Natural killer cell (primary cell): ENCODE measurements around the gene PDE6B. TPM values are rescaled to one million over a fixed set of nuclear protein-coding genes. Genes with fewer than 3 reads are reported as not detected.

Experiments used
- ATAC-seq, 3 donors: fragments of 150-1000 bp in 2 of 3; fragments of 200-7000 bp in 1 of 3; cut with Tn5 transposase; 1 replicate in 1 of 3; 2 replicates in 2 of 3; pipeline ENCODE4 v1.10.0; 2021; ENCODE audit warnings: mild to moderate bottlenecking in 2 of 3, moderate library complexity in 2 of 3
- DNase-seq, 2 donors: peaks; one replicate each; pipeline versions ENCODE4 v3.0.0 to v3.0.0-alpha.2; 2013 to 2021; ENCODE audit warnings: mixed read lengths in 1 of 2
- H3K27ac ChIP-seq: one replicate; pipeline ENCODE4 v1.5.1; 2013; ENCODE audit warnings: mild to moderate bottlenecking, low read length
- H3K27me3 ChIP-seq: one replicate; pipeline ENCODE4 v1.6.1; 2013; ENCODE audit warnings: low read length; ENCODE audit not compliant: control insufficient read depth, insufficient read depth
- H3K36me3 ChIP-seq: one replicate; pipeline ENCODE4 v1.6.1; 2013; ENCODE audit warnings: low read length; ENCODE audit not compliant: control insufficient read depth, insufficient read depth
- H3K4me1 ChIP-seq: one replicate; pipeline ENCODE4 v1.6.1; 2013; ENCODE audit warnings: low read length; ENCODE audit not compliant: control insufficient read depth, insufficient read depth
- H3K4me3 ChIP-seq: one replicate; pipeline ENCODE4 v1.5.1; 2013; ENCODE audit warnings: low read length
- H3K9me3 ChIP-seq: one replicate; pipeline ENCODE4 v1.6.1; 2013; ENCODE audit warnings: low read length; ENCODE audit not compliant: control insufficient read depth, insufficient read depth
- H3K27ac Mint-ChIP-seq, 2 donors: one replicate each; pipeline ENCODE4 v1.8.0; 2022; ENCODE audit warnings: mild to moderate bottlenecking in 2 of 2, mixed read lengths in 2 of 2, moderate library complexity in 1 of 2
- H3K27me3 Mint-ChIP-seq, 2 donors: one replicate each; pipeline ENCODE4 v1.8.0; 2022; ENCODE audit warnings: low read depth in 2 of 2, mixed read lengths in 2 of 2
- H3K36me3 Mint-ChIP-seq: one replicate; pipeline ENCODE4 v1.8.0; 2022; ENCODE audit warnings: mixed read lengths
- H3K4me1 Mint-ChIP-seq, 2 donors: one replicate each; pipeline ENCODE4 v1.8.0; 2022; ENCODE audit warnings: mixed read lengths in 2 of 2
- H3K4me3 Mint-ChIP-seq: one replicate; pipeline ENCODE4 v1.8.0; 2022; ENCODE audit warnings: mild to moderate bottlenecking, moderate library complexity, mixed read lengths
- H3K9me3 Mint-ChIP-seq, 2 donors: one replicate each; pipeline ENCODE4 v1.8.0; 2022; ENCODE audit warnings: mixed read lengths in 2 of 2
- CTCF ChIP-seq: fragments of 200-600 bp; IDR thresholded peaks from one replicate; pipeline ENCODE4 v1.8.0; 2022; ENCODE audit warnings: antibody characterized with exemption
- WGBS: methylation state at CpG from one replicate; pipeline ENCODE4 v1.1.7; 2013; ENCODE audit warnings: missing lambda C conversion rate; ENCODE audit not compliant: insufficient coverage; 5-methylcytosine and 5-hydroxymethylcytosine counted together
- intact Hi-C: fragments of 100-400 bp; cut with micrococcal nuclease; formaldehyde crosslinking; loops from one replicate; pipeline ENCODE4 v1.14.2; 2022
- total RNA-seq, 4 donors: library from RNA; stranded (reverse); fragments of 120-200 nt in 1 of 4; gene quantifications; one replicate each; pipeline versions ENCODE4 v1.2.3 to v1.2.4, GENCODE V29; 2013 to 2022

The PDE6B gene
- total RNA-seq, 3 donors from 2014 or later (not counting 1 experiment from before 2014, with no cell fraction given) = 15.8 to 18.8 (median 17.2) TPM

- H3K27ac ChIP-seq = no peak overlapping the region
- H3K27ac Mint-ChIP-seq = no peak overlapping the region
- peaks cover 0 to 2% of the 10 kb centered on the region in 2 donors for H3K27me3 Mint-ChIP-seq
- no peaks in the 10 kb centered on the region for H3K36me3 ChIP-seq
- 81% methylated on average over 9 of the region's 9 CpGs for WGBS
- intact Hi-C loops = no loop called here
- no peaks in the 10 kb centered on the region for H3K9me3 ChIP-seq
- ATAC-seq (no peak), DNase-seq (no peak)
- peaks cover 0 to 2% of the 10 kb centered on the region in 2 donors for H3K9me3 Mint-ChIP-seq
- no peaks in the 10 kb centered on the region for H3K4me1 ChIP-seq
- no peak overlapping the region for H3K4me3 ChIP-seq
- H3K36me3 Mint-ChIP-seq = no peaks in the 10 kb centered on the region
- no peak for TF ChIP-seq CTCF
- no peaks in the 10 kb centered on the region for H3K4me1 Mint-ChIP-seq
- H3K4me3 Mint-ChIP-seq = no peak overlapping the region
- no peaks in the 10 kb centered on the region for H3K27me3 ChIP-seq
Measured at GRCh38 chr4:630656-631055, 5.3 kb downstream of the PDE6B start.

GRCh38 chr4:632196-632790 lies 6.9 kb downstream of the PDE6B start:
- Mint-ChIP-seq H3K4me1 (no peaks in the 10 kb centered on the region), H3K4me3 (no peak overlapping the region), H3K27ac (no peak overlapping the region), H3K36me3 (no peaks in the 10 kb centered on the region), H3K27me3 (peaks cover 0 to 2% of the 10 kb centered on the region in 2 donors), H3K9me3 (peaks cover 0 to 2% of the 10 kb centered on the region in 2 donors)
- no peak overlapping the region for H3K27ac ChIP-seq
- no peak overlapping the region for H3K4me3 ChIP-seq
- DNase-seq = no peak
- WGBS = 92% methylated on average over 16 of the region's 16 CpGs
- H3K27me3 ChIP-seq = no peaks in the 10 kb centered on the region
- no peak for ATAC-seq
- no peaks in the 10 kb centered on the region for H3K9me3 ChIP-seq
- no peaks in the 10 kb centered on the region for H3K4me1 ChIP-seq
- H3K36me3 ChIP-seq = no peaks in the 10 kb centered on the region
- TF ChIP-seq CTCF = no peak
- intact Hi-C loops = no loop called here

- WGBS = 82% methylated on average over 6 of the region's 6 CpGs
- Mint-ChIP-seq H3K4me1 (no peaks in the 10 kb centered on the region), H3K4me3 (no peak overlapping the region), H3K9me3 (peaks cover 0 to 2% of the 10 kb centered on the region in 2 donors), H3K27me3 (peaks cover 0 to 2% of the 10 kb centered on the region in 2 donors), H3K27ac (no peak overlapping the region), H3K36me3 (no peaks in the 10 kb centered on the region)
- intact Hi-C loops = no loop called here
- ATAC-seq = no peak
- H3K27ac ChIP-seq = no peak overlapping the region
- TF ChIP-seq CTCF = no peak
- no peaks in the 10 kb centered on the region for H3K4me1 ChIP-seq
- no peaks in the 10 kb centered on the region for H3K9me3 ChIP-seq
- H3K4me3 ChIP-seq = no peak overlapping the region
- DNase-seq = no peak
- H3K27me3 ChIP-seq = no peaks in the 10 kb centered on the region
- H3K36me3 ChIP-seq = no peaks in the 10 kb centered on the region
Measured at GRCh38 chr4:632926-633325, 7.6 kb downstream of the PDE6B start.

- Mint-ChIP-seq H3K27ac (no peak overlapping the region), H3K36me3 (no peaks in the 10 kb centered on the region), H3K4me1 (no peaks in the 10 kb centered on the region), H3K4me3 (no peak overlapping the region), H3K9me3 (peaks cover 0 to 2% of the 10 kb centered on the region in 2 donors), H3K27me3 (peaks cover 0 to 2% of the 10 kb centered on the region in 2 donors)
- 67% methylated on average over 9 of the region's 9 CpGs for WGBS
- H3K4me3 ChIP-seq = no peak overlapping the region
- no peak for TF ChIP-seq CTCF
- H3K27ac ChIP-seq = no peak overlapping the region
- DNase-seq (no peak), ATAC-seq (no peak)
- no peaks in the 10 kb centered on the region for H3K4me1 ChIP-seq
- intact Hi-C loops = no loop called here
- H3K9me3 ChIP-seq = no peaks in the 10 kb centered on the region
- H3K27me3 ChIP-seq = no peaks in the 10 kb centered on the region
- no peaks in the 10 kb centered on the region for H3K36me3 ChIP-seq
Measured at GRCh38 chr4:633406-633805, 8.0 kb downstream of the PDE6B start.
